Frontal cortex (tissue), 4 donors: ENCODE data around the gene RAB44. TPM values are rescaled to one million over a fixed set of nuclear protein-coding genes. Genes with fewer than 3 reads are reported as not detected.

Experiments used
- DNase-seq, 2 donors: peaks; one replicate each; pipeline ENCODE4 v3.0.0; 2012; ENCODE audit warnings: low spot score in 2 of 2
- FAIRE-seq: peaks from 2 replicates; lab custom pipeline; 2012; peaks lifted over from hg19 to GRCh38; lab: Jason Lieb, UNC
- total RNA-seq: library from RNA; depleted of rRNA; stranded (reverse); fragments of >200 nt; gene quantifications from one replicate; pipeline ENCODE4 v1.2.3, GENCODE V29; 2014
- donor health status: control.
- donor health status: control.
- donor health status: control.

RAB44 gene
- total RNA-seq, 1 donor from 2014 or later = not detected

- no peak for FAIRE-seq
- DNase-seq = no peak
These were observed 46.1 kb downstream of the RAB44 start for GRCh38 chr6:36743538-36744303.

- FAIRE-seq (no peak), DNase-seq (no peak)
These were observed 46.7 kb downstream of the RAB44 start for GRCh38 chr6:36744304-36744673.

- DNase-seq = no peak
- FAIRE-seq = no peak
These were observed 47.7 kb downstream of the RAB44 start for GRCh38 chr6:36745283-36745682.

GRCh38 chr6:36745836-36746235 lies 48.2 kb downstream of the RAB44 start:
- FAIRE-seq = no peak

GRCh38 chr6:36746251-36746650 lies 48.6 kb downstream of the RAB44 start:
- DNase-seq = no peak
- FAIRE-seq = no peak

More at GRCh38 chr6:36745836-36746235, 48.2 kb downstream of the RAB44 start:
- DNase-seq = no peak

GRCh38 chr6:36749829-36750489 lies 52.3 kb downstream of the RAB44 start:
- DNase-seq (no peak), FAIRE-seq (no peak)

GRCh38 chr6:36751091-36751490 lies 53.5 kb downstream of the RAB44 start:
- FAIRE-seq = no peak
- no peak for DNase-seq

GRCh38 chr6:36751833-36752186 lies 54.2 kb downstream of the RAB44 start:
- no peak for DNase-seq
- no peak for FAIRE-seq

- no peak for DNase-seq
- FAIRE-seq = no peak
These were observed 54.7 kb downstream of the RAB44 start for GRCh38 chr6:36752187-36752885.

- FAIRE-seq (no peak), DNase-seq (no peak)
These were observed 55.4 kb downstream of the RAB44 start for GRCh38 chr6:36752886-36753506.

- no peak for FAIRE-seq
- DNase-seq = no peak
These were observed 56.2 kb downstream of the RAB44 start for GRCh38 chr6:36753671-36754405.

- no peak for DNase-seq
These were observed 57.2 kb downstream of the RAB44 start for GRCh38 chr6:36754582-36755434.

GRCh38 chr6:36755435-36756348 lies 58.1 kb downstream of the RAB44 start:
- FAIRE-seq (no peak), DNase-seq (no peak)

More at GRCh38 chr6:36754582-36755434, 57.2 kb downstream of the RAB44 start:
- FAIRE-seq = no peak

- DNase-seq = no peak
- FAIRE-seq = no peak
These were observed 59.2 kb downstream of the RAB44 start for GRCh38 chr6:36756786-36757185.

GRCh38 chr6:36757206-36757605 lies 59.6 kb downstream of the RAB44 start:
- no peak for DNase-seq
- FAIRE-seq = no peak

GRCh38 chr6:36757943-36758508 lies 60.4 kb downstream of the RAB44 start:
- FAIRE-seq (no peak), DNase-seq (no peak)

GRCh38 chr6:36758516-36759147 lies 61.0 kb downstream of the RAB44 start:
- no peak for FAIRE-seq
- DNase-seq = no peak
